IPS-NIHi7 (cell line): Measurements from ENCODE around the gene HS3ST5.
"Not testable (repeated sequence)": the region's sequence is repeated elsewhere in the genome, so short reads cannot be mapped to it uniquely, and the experiment has no call there.

Experiments used
- DNase-seq: peaks from one replicate; pipeline ENCODE4 v3.0.0; 2012; ENCODE audit warnings: mixed read lengths; ENCODE audit errors: extremely low spot score

Gene HS3ST5

DNA sequence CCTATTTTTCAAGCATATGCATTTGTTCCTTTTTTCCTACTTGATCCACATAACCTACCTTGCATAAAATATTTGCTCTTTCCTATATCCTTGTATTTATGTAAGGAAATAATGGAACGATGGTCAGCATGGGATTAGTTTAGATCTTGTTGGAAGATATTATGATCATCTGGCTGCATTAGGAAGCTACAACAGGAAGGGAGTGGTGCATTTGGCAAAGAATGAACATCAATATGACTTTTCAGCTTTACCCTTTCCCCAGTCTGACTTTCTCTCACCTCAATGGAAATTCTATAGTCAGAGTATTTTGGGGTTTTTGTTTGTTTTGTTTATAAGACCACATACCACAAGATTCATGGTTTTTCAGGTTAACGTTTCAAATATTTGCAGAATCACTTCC is 66.0 kb downstream of the HS3ST5 start:
- DNase-seq, result no peak

- no peak for DNase-seq
Measured at GRCh38 chr6:114274836-114275235, 68.0 kb downstream of the HS3ST5 start.

GRCh38 chr6:114272582-114272981 is 70.2 kb downstream of the HS3ST5 start:
- no peak for DNase-seq

DNA sequence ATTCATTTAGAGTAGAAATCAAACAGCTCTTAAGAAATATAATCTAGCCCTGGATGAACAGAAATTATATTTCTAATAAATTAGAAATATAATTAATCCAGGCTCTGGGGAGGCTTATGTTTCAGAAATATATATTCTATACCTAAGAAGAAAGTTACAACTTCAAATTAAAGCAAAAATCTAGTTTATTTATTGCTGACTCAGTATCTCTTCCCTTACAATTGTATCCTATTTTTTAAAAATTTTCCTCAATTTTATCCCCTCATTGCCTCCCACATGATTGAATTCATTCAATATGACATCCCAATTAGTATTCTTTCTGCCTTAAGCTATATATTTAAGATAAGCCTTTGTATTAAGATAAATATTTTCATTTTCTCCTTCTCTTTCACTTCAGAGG is 71.4 kb downstream of the HS3ST5 start:
- no peak for DNase-seq

DNA sequence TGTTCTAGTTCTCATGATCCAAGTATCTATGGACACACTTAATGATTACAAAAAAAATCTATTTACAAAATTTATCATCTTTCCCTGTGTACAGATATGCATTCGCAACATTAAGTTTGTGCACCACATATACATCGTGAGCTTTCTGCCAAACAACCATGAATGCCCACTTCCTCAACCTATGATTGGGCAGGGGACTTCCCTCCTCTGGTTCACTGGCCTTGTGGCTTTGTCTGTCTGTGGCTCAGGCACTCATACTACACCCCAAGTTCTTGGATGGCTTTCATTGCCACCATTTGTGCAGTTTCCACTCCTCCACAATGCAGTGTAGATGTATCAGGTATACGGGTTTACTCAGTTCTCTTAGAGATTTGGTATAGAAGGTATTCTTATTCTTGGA is 74.9 kb downstream of the HS3ST5 start:
- no peak for DNase-seq

DNA sequence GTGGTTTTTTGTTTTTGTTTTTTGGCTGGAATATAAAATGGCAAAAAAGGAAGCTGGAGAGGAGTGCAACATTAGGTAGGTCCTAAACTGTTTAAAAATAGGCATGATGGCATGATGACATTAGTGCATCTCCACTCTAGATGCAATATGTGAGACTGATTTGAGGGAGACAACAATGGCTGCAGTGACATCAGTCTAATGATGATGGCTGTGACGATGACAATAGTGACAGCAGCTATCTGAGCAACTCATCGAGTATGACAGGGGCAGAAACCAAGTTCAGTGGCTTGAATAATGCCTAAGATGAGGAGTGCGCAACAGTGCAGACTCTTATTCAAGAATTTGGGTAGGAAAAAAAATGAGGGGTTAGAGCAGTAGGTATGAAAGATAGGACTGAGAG is 82.0 kb downstream of the HS3ST5 start:
- DNase-seq, result no peak

DNA sequence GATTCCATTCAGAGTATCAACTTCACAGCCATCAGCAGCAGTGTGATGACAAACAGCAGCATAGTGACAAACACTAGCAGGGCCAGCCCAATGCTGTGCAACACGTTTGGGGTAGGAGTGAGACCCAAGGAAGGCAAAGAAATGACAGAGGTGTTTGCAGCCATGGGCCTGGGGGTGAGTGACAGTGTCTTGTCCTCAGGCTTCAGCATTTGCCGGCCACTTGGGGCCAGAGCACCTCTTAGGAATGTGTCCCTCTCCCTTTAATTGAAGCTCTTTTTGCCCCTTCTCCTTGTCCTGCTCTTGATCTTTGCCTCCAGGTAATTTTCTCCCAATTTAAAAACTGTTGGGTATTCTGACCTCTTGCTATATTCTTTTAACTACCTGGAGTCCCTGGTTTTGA is 84.4 kb downstream of the HS3ST5 start:
- DNase-seq, result no peak

DNA sequence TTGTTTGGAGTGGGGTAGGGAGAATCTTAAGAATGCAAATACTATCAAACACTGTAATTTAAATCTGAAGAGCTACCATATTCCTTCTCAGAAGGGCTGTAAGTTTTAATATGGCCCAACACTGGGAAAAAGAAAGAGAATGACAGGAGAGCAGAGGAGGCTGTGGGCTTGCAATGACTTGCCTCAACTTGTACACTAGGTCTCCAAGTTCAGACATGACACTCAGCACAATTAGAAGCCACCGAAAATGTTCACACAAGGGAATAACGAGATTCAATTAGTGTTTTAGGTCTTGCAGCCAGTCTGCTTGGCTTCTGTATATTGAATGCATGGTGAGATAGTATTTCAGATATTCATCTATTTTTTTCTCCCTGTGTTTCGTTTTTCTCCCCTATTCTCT is 89.4 kb downstream of the HS3ST5 start:
- no peak for DNase-seq

DNA sequence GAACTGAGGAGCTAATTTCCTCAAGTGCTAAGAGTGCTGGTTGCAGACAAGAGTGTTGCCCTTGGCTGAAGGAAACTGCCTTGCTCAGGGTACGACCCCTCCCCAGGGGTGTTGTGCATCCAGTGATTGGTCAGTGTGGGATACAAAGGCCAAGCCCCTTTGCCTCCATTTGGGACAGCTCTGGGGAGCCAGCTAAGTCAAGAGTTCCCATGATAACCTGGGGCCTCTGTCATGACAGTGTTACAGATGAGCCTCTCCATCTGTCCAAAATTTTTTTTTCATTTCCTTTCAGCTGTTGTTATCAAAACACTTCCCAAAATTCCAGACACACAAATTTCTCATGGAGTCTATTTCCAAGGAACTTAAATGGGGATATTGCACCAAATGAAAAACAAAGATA is 93.3 kb downstream of the HS3ST5 start:
- no peak for DNase-seq

GRCh38 chr6:114247101-114247500 is 95.7 kb downstream of the HS3ST5 start:
- no peak for DNase-seq

GRCh38 chr6:114240796-114241195 is 102.0 kb downstream of the HS3ST5 start:
- DNase-seq, result no peak

GRCh38 chr6:114228675-114229074 is 114.1 kb downstream of the HS3ST5 start:
- DNase-seq, result no peak

- DNase-seq, result no peak
Measured at GRCh38 chr6:114227944-114228468, 114.8 kb downstream of the HS3ST5 start.

- no peak for DNase-seq
Measured at GRCh38 chr6:114220241-114220640, 122.6 kb downstream of the HS3ST5 start.

GRCh38 chr6:114218437-114219340 is 124.1 kb downstream of the HS3ST5 start:
- DNase-seq, result no peak

- not testable (repeated sequence) for DNase-seq
Measured at GRCh38 chr6:114217996-114218395, 124.8 kb downstream of the HS3ST5 start.

DNA sequence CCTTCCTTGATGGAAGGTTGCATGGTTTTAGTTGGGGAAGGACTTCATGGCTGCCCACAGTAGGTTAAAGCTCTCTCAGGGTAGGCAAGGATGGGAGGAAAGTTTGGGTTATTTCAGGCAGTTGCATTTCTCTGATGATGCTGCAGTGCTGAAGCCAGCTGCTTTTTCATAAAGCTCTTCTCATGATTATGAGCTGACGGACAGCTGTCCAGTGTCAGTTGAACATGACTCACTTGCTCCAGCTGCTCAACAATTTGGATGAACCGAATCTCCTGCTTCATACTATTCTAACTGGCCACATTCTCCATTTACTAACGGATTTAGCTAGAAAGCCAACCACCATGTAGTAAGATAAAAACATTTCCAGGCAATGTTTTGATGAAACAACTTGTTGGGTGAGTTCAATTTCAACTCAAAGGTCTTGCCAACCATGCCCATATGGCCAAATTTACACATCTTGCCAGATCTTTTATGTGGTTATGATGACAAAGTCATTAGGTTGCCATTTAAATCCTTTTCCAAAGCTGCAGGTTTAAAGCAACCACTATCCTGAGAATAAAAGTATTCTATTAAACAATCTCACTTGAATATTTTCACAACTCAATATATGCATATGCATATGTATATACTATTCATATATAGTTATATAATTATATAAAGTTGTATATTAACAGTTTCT is 125.9 kb downstream of the HS3ST5 start:
- no peak for DNase-seq

- DNase-seq, result no peak
Measured at GRCh38 chr6:114210467-114210866, 132.4 kb downstream of the HS3ST5 start.

DNA sequence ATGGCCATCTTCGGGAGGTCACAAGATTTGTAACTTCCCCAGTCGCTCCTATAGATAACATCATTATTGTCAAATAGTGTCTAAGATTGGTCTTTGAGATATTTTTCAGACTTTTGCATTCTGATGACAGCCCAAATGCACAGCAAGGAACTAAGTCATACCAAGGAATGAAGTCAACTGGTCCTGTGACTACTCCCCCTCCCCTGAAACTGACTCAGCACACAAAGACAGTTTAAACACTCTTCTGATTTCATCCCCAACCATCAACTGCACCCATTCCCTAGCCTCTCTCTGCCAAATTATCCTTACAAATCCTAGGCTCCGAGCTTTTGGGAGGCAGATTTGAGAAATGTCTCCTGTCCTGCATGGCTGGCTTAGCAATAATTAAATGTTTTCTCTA is 139.4 kb downstream of the HS3ST5 start:
- no peak for DNase-seq

- DNase-seq, result peak; percentile 20
Measured at GRCh38 chr6:114202389-114202788, 140.4 kb downstream of the HS3ST5 start.

DNA sequence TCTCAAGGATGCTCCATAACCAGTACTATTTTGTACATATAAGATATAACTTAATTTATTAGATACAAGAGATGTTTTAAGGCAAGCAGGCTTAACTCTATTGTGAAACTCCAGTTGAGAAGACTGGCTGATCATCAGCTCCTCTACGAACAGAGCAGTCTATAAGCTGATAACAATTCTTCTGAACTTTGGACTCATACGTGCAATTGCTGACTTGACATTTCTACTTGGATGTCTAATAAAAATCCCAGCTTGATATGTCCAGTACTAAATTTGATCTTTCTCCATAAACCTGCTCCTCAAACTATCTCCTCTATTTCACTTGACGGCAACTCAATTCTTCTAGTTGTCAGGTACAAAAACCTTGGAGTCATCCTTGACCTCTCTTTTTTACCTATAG is 141.9 kb downstream of the HS3ST5 start:
- DNase-seq, result no peak

- DNase-seq, result no peak
Measured at GRCh38 chr6:114195631-114196403, 147.0 kb downstream of the HS3ST5 start.
